Pancreas (tissue), 10 donors: ENCODE results near the gene CDH18. TPM values are rescaled to one million over a fixed set of nuclear protein-coding genes. Genes with fewer than 3 reads are reported as not detected.

ENCODE experiments used
- ATAC-seq, 4 donors: fragments of 200-7000 bp; cut with Tn5 transposase; one replicate each; pipeline versions ENCODE4 v1.8.0 to v1.9.1; 2020; ENCODE audit warnings: mild to moderate bottlenecking in 4 of 4, moderate library complexity in 4 of 4
- DNase-seq, 6 donors: peaks; one replicate each; pipeline ENCODE4 v3.0.0-alpha.2; 2020
- FAIRE-seq: peaks from 2 replicates; lab custom pipeline; 2012; peaks lifted over from hg19 to GRCh38; lab: Jason Lieb, UNC
- H3K27ac ChIP-seq, 4 donors: fragments of 200-600 bp; sonication (generic); 1 replicate in 3 of 4; 2 replicates in 1 of 4; pipeline versions ENCODE4 v1.5.0 to v1.8.0; 2020
- H3K27me3 ChIP-seq, 4 donors: fragments of 200-600 bp; one replicate each; pipeline ENCODE4 v1.8.0; 2021
- H3K36me3 ChIP-seq, 3 donors: fragments of 200-600 bp; sonication (generic) in 1 of 3; one replicate each; pipeline versions ENCODE4 v1.5.0 to v1.8.0; 2020 to 2021
- H3K4me1 ChIP-seq, 3 donors: fragments of 200-600 bp; one replicate each; pipeline ENCODE4 v1.8.0; 2021
- H3K4me3 ChIP-seq, 4 donors: fragments of 200-600 bp; sonication (generic) in 2 of 4; one replicate each; pipeline versions ENCODE4 v1.5.0 to v1.8.0; 2020 to 2021
- H3K9me3 ChIP-seq, 4 donors: fragments of 200-600 bp; one replicate each; pipeline ENCODE4 v1.8.0; 2021
- WGBS, 2 donors: extraction: QIAGEN DNeasy Blood & Tissue Kit; methylation state at CpG; one replicate each; pipeline ENCODE4 v1.1.7; 2013; 5-methylcytosine and 5-hydroxymethylcytosine counted together
- intact Hi-C, 3 donors: fragments of 100-400 bp; cut with DNase I; formaldehyde crosslinking; loops; one replicate each; pipeline versions ENCODE4 v1.11.1 to v1.14.2; 2022
- polyA plus RNA-seq, 2 donors: library from polyadenylated mRNA; stranded (reverse); fragments of 200-250 nt; gene quantifications; one replicate each; pipeline ENCODE4 v1.2.3, GENCODE V29; 2013
- total RNA-seq, 6 donors: library from RNA; stranded (reverse); fragmentation: NEBNext Ultra II Directional in 4 of 6; extraction: Animal tissue kit (Norgen Biotek cat#: 25700) in 4 of 6; gene quantifications; one replicate each; pipeline versions ENCODE4 v1.2.1 to v1.2.4, GENCODE V29; 2021 to 2023
- TF ChIP-seq, protein P1 (sequence below), 4 donors: fragments of 200-600 bp; sonication (generic) in 3 of 4; IDR thresholded peaks; one replicate each; pipeline versions ENCODE4 v1.5.0 to v1.8.0; 2021; ENCODE audit warnings: antibody characterized with exemption in 4 of 4
- donor health status: healthy with polysubstance abuse.
- donor health status: DM: no; HTN: no; CAD: no; lungs with moderate emphysema.
- donor health status: DM: no; HTN: no; CAD: no.
- donor health status: control.
- donor health status: control.
- donor health status: Bipolar disorder and iron deficiency.
- donor health status: DM: yes; HTN: yes; CAD: no.
- donor health status: DM: no; HTN: no; CAD: no.
- donor health status: DM: no; HTN: no; CAD: no.
- donor health status: DM: yes; HTN: yes; CAD: no.

CDH18 gene, protein sequence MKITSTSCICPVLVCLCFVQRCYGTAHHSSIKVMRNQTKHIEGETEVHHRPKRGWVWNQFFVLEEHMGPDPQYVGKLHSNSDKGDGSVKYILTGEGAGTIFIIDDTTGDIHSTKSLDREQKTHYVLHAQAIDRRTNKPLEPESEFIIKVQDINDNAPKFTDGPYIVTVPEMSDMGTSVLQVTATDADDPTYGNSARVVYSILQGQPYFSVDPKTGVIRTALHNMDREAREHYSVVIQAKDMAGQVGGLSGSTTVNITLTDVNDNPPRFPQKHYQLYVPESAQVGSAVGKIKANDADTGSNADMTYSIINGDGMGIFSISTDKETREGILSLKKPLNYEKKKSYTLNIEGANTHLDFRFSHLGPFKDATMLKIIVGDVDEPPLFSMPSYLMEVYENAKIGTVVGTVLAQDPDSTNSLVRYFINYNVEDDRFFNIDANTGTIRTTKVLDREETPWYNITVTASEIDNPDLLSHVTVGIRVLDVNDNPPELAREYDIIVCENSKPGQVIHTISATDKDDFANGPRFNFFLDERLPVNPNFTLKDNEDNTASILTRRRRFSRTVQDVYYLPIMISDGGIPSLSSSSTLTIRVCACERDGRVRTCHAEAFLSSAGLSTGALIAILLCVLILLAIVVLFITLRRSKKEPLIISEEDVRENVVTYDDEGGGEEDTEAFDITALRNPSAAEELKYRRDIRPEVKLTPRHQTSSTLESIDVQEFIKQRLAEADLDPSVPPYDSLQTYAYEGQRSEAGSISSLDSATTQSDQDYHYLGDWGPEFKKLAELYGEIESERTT
- total RNA-seq (under 1 TPM; 0.09 to 0.75 (median 0.19) TPM), polyA plus RNA-seq (under 1 TPM; 0.35 to 0.80 TPM)

DNA sequence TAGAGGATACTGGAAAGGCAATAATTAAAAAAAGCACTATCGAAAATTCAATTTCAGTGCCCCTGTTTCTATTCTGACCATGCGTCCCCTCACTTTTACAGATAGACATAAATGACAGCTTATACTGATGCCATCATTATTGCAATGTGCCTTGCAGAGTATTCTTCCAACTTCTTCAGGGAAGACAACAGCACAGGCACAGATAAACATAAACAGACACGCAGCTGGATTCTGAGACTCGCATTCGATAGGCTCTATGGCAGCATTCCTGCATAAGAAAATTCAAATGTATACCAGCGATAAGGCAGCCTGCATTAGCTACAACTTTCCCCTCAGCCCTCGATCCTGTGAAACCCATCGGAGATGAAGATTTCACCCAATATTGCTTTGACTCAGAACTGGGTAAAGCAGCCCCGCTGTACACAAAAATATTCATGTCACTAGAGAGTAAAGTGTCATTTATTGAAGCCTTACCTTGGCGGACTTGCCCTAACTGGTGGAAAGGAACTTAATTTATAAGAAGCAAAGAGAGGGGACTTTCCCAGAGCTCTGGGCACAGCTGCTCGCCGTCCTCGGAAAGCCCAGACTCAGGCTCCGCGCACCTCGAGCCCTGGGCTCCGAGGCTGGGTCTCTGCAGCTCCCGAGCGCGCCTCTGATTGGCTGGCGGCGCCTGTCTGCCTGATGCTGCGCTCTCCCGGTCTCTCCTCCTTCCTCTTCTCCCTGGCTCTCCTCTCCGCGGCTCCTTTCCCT, at the start of gene CDH18:
TSS of gene CDH18 (minus strand) at position 589 of the 750 bp plus-strand sequence. CDS start 149,214 bp downstream, outside the sequence.
- intact Hi-C loops, result no loop called here
- ATAC-seq (peak; percentile 93 to 100 (median 99)), FAIRE-seq (no peak), DNase-seq (peak; percentile 39 to 84 (median 56))
- no peaks in the 10 kb centered on the region for H3K27me3 ChIP-seq
- no peaks in the 10 kb centered on the region for H3K9me3 ChIP-seq
- no peaks in the 10 kb centered on the region for H3K36me3 ChIP-seq
- H3K27ac ChIP-seq, result no peak within 1 kb of the TSS
- H3K4me3 ChIP-seq, result peak within 1 kb of the TSS in 2 of 4 donors; percentile 19 to 31
- TF ChIP-seq, protein P1, sequence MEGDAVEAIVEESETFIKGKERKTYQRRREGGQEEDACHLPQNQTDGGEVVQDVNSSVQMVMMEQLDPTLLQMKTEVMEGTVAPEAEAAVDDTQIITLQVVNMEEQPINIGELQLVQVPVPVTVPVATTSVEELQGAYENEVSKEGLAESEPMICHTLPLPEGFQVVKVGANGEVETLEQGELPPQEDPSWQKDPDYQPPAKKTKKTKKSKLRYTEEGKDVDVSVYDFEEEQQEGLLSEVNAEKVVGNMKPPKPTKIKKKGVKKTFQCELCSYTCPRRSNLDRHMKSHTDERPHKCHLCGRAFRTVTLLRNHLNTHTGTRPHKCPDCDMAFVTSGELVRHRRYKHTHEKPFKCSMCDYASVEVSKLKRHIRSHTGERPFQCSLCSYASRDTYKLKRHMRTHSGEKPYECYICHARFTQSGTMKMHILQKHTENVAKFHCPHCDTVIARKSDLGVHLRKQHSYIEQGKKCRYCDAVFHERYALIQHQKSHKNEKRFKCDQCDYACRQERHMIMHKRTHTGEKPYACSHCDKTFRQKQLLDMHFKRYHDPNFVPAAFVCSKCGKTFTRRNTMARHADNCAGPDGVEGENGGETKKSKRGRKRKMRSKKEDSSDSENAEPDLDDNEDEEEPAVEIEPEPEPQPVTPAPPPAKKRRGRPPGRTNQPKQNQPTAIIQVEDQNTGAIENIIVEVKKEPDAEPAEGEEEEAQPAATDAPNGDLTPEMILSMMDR (IDR thresholded peaks at IDR 0.05), result no peak
- WGBS, 2 donors, result 7% methylated on average over 26 of the region's 26 CpGs
- peaks cover 0 to 3% (median 0%) of the 10 kb centered on the region in 3 donors for H3K4me1 ChIP-seq

DNA sequence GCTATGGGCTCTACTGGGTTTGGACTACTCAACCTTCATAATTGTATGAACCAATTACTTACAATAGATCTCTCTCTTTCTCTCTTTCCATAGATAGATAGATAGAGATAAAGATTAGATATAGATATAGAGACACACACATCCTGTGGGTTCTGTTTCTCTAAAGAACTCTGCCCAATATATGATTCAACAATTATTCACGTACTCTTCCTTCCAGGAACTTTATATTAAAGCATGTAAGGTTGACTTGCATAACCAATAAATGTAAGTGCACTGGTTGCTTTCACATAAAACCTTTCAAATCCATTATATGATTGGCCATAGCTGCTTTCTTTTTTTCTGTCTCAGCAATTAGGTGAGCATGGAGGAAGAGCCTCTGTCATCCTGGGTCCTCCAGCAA, 46.7 kb upstream of the CDH18 start:
- Histone ChIP-seq H3K4me1 (no peaks in the 10 kb centered on the region), H3K27me3 (no peaks in the 10 kb centered on the region), H3K4me3 (no peak overlapping the region), H3K27ac (no peak overlapping the region), H3K36me3 (no peaks in the 10 kb centered on the region), H3K9me3 (no peaks in the 10 kb centered on the region)
- FAIRE-seq (no peak), DNase-seq (no peak), ATAC-seq (no peak)
- 87 to 91% methylated on average over 1 of the region's 1 CpG for WGBS, 2 donors
- intact Hi-C loops, result no loop called here
- TF ChIP-seq, protein P1 (IDR thresholded peaks at IDR 0.05), result no peak

DNA sequence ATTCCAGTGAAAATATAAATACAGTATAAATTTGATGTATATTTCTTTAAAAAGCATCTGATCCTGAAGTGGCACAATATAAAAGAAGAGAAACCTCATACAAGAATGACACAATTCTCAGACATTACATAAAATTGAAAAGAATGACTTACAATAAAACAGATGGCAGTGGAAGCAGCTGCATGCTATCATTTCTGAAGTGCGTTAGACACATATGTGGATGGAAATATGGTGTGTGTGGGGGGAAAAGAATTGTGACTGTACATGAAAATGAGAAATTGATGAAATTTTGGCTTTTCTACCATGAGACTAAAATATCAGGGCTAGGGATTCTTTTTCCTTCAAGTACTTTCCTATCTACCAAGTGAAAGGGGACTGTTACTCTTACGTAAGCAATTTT, 45.9 kb upstream of the CDH18 start:
- Histone ChIP-seq H3K9me3 (no peaks in the 10 kb centered on the region), H3K27ac (no peak overlapping the region), H3K36me3 (no peaks in the 10 kb centered on the region), H3K4me1 (no peaks in the 10 kb centered on the region), H3K27me3 (no peaks in the 10 kb centered on the region), H3K4me3 (no peak overlapping the region)
- intact Hi-C loops, result no loop called here
- 91 to 96% methylated on average over 2 of the region's 2 CpGs for WGBS, 2 donors
- FAIRE-seq (no peak), ATAC-seq (no peak), DNase-seq (no peak)
- TF ChIP-seq, protein P1 (IDR thresholded peaks at IDR 0.05), result no peak

DNA sequence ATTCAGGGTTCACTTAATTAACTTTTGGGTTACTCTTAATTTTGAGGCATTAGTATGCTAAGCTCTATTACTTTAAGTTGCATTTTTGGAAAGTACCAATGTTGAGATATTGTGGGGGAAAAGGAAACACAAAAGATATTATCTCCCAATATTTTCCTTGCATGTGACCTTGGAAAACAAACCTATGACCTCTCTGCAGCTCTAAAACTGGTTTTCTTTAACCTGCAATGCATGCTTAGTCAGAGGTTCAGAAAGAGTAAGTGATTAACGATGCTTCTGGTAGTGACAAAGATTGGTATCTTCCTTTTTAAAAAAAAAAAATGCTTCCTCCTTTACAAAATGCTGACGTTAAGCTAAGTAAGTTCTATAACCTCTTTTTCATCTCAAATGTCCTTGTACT, 44.9 kb upstream of the CDH18 start:
- ATAC-seq (no peak), FAIRE-seq (no peak), DNase-seq (no peak)
- H3K36me3 ChIP-seq, result no peaks in the 10 kb centered on the region
- H3K4me1 ChIP-seq, result no peaks in the 10 kb centered on the region
- intact Hi-C loops, result no loop called here
- H3K27me3 ChIP-seq, result no peaks in the 10 kb centered on the region
- H3K27ac ChIP-seq, result no peak overlapping the region
- TF ChIP-seq, protein P1 (IDR thresholded peaks at IDR 0.05), result no peak
- 7 to 19% methylated on average over 2 of the region's 2 CpGs for WGBS, 2 donors
- H3K4me3 ChIP-seq, result no peak overlapping the region
- H3K9me3 ChIP-seq, result no peaks in the 10 kb centered on the region
